Breast epithelium (tissue), 3 donors: ENCODE data around the gene ATRNL1.

Source experiments
- CTCF ChIP-seq, 3 donors: fragments of 450-650 bp; IDR thresholded peaks; one replicate each; pipeline ENCODE4 v1.5.1; 2016 to 2017; ENCODE audit warnings: antibody characterized with exemption in 3 of 3, mild to moderate bottlenecking in 3 of 3, moderate library complexity in 3 of 3
- POLR2A ChIP-seq: fragments of 450-650 bp; IDR thresholded peaks from one replicate; pipeline ENCODE4 v1.6.1; 2016; ENCODE audit warnings: antibody characterized with exemption, mild to moderate bottlenecking, moderate library complexity

- TF ChIP-seq CTCF (IDR thresholded peaks at IDR 0.05) (no peak), POLR2A (no peak)
Measured at GRCh38 chr10:115300080-115300479, 206.9 kb downstream of the ATRNL1 start.
